K562 (cell line): ENCODE measurements around the gene LRRC57. TPM values are rescaled to one million over a fixed set of nuclear protein-coding genes. Genes with fewer than 3 reads are reported as not detected.

Experiments
- ATAC-seq: fragments of 200-7000 bp; cut with Tn5 transposase; 3 replicates; pipeline ENCODE4 v1.9.1; 2020; ENCODE audit warnings: moderate library complexity
- BruUV-seq: library from RNA; stranded (reverse); fragments of 400-500 nt; replicated peaks from 2 replicates; lab custom pipeline; 2021; lab: Mats Ljungman, UMichigan
- CTCF ChIA-PET: fragments of 300-600 bp; formaldehyde crosslinking; extraction: SDS; loops from one replicate; lab custom pipeline; 2021; ENCODE audit warnings: low intra/inter-chr PET ratio; lab: Yijun Ruan, JAX
- POLR2A ChIA-PET: fragments of 300-600, 350-650 bp; sonication (Branson Sonifier 250); formaldehyde crosslinking; extraction: SDS; loops from one replicate; lab custom pipeline; 2021; ENCODE audit warnings: antibody characterized with exemption, inconsistent platforms; lab: Yijun Ruan, JAX
- DNase-seq, 4 experiments: peaks; one replicate each; pipeline versions ENCODE4 v3.0.0 to v3.0.0-alpha.2; 2011 to 2018; ENCODE audit warnings: low spot score in 3 of 4, mixed read lengths in 3 of 4; ENCODE audit errors: extremely low read depth in 1 of 4
- FAIRE-seq: peaks from 2 replicates; lab custom pipeline; 2011; peaks lifted over from hg19 to GRCh38; lab: Jason Lieb, UNC
- H2AFZ ChIP-seq: 2 replicates; pipeline ENCODE4 v1.6.0; 2011; ENCODE audit warnings: low read depth, low read length, control low read depth, inconsistent platforms
- H3K27ac ChIP-seq: fragments of 200-600 bp; 3 replicates; pipeline ENCODE4 v1.8.0; 2011; ENCODE audit warnings: low read depth, mild to moderate bottlenecking, control low read depth, inconsistent platforms, low read length, moderate library complexity, mixed read lengths; ENCODE audit errors: extremely low read depth
- H3K27me3 ChIP-seq, 2 experiments: fragments of 300-600 bp in 1 of 2; 2 replicates in 1 of 2; 3 replicates in 1 of 2; pipeline versions ENCODE4 v1.6.0 to v1.8.0; 2011; ENCODE audit warnings: inconsistent platforms in 2 of 2, low read length in 2 of 2, mild to moderate bottlenecking in 1 of 2, mixed read lengths in 1 of 2, moderate library complexity in 1 of 2; ENCODE audit not compliant: control insufficient read depth in 2 of 2, insufficient read depth in 2 of 2
- H3K36me3 ChIP-seq: fragments of 300-600 bp; 3 replicates; pipeline ENCODE4 v1.8.0; 2011; ENCODE audit warnings: mild to moderate bottlenecking, low read length, inconsistent platforms; ENCODE audit not compliant: control insufficient read depth, insufficient read depth
- H3K4me1 ChIP-seq, 2 experiments: fragments of 200-600 bp in 1 of 2; replicated peaks in 1 of 2; 2 replicates in 1 of 2; 3 replicates in 1 of 2; pipeline versions ENCODE4 v1.5.1 to v1.8.0; 2011; ENCODE audit warnings: inconsistent platforms in 2 of 2, low read length in 2 of 2, mild to moderate bottlenecking in 1 of 2, mixed read lengths in 1 of 2, moderate library complexity in 1 of 2; ENCODE audit not compliant: control insufficient read depth in 2 of 2, insufficient read depth in 2 of 2
- H3K4me2 ChIP-seq: 2 replicates; pipeline ENCODE4 v1.6.1; 2011; ENCODE audit warnings: low read length, control low read depth, inconsistent platforms, mixed read lengths; ENCODE audit not compliant: insufficient read depth
- H3K4me3 ChIP-seq: fragments of 200-600 bp; sonication (generic), shearing (Covaris generic); 2 replicates; pipeline ENCODE4 v1.5.1; 2016; ENCODE audit warnings: control low read depth, inconsistent platforms
- H3K79me2 ChIP-seq: fragments of 200-600 bp; 3 replicates; pipeline ENCODE4 v1.8.0; 2011; ENCODE audit warnings: low read length, inconsistent platforms; ENCODE audit not compliant: control insufficient read depth, insufficient read depth
- H3K9ac ChIP-seq, 2 experiments: 2 replicates each; pipeline versions ENCODE4 v1.6.0 to v1.6.1; 2011; ENCODE audit warnings: low read depth in 2 of 2, low read length in 2 of 2, control low read depth in 1 of 2, inconsistent platforms in 1 of 2, mild to moderate bottlenecking in 1 of 2, mixed read lengths in 1 of 2; ENCODE audit not compliant: insufficient read depth in 1 of 2
- H3K9me1 ChIP-seq: one replicate; pipeline ENCODE4 v1.6.0; 2011; ENCODE audit warnings: inconsistent platforms, mild to moderate bottlenecking, low read length, moderate library complexity; ENCODE audit not compliant: control insufficient read depth, insufficient read depth
- H3K9me3 ChIP-seq: replicated peaks from 2 replicates; pipeline ENCODE4 v1.5.1; 2011; ENCODE audit warnings: low read depth, low read length, inconsistent platforms; ENCODE audit not compliant: control insufficient read depth, insufficient read depth
- H4K20me1 ChIP-seq: replicated peaks from 2 replicates; pipeline ENCODE4 v1.6.1; 2011; ENCODE audit warnings: low read length, inconsistent platforms, mixed read lengths; ENCODE audit not compliant: control insufficient read depth, insufficient read depth
- CCNT2 ChIP-seq: IDR thresholded peaks from 2 replicates; pipeline ENCODE4 v1.6.1; 2011; ENCODE audit warnings: borderline replicate concordance, low read depth, mild to moderate bottlenecking, moderate library complexity, mixed read lengths, low read length; ENCODE audit not compliant: insufficient read length; ENCODE audit errors: extremely low read depth
- ESRRA ChIP-seq: fragments of 450-650 bp; IDR thresholded peaks from 2 replicates; pipeline ENCODE4 v1.6.1; 2014; ENCODE audit warnings: low read depth, mild to moderate bottlenecking, moderate library complexity, borderline replicate concordance
- FIP1L1 ChIP-seq: fragments of 200-400 bp; formaldehyde crosslinking; IDR thresholded peaks from 2 replicates; pipeline ENCODE4 v1.6.1; 2018; ENCODE audit warnings: mild to moderate bottlenecking, low read depth, low read length; ENCODE audit not compliant: poor library complexity, severe bottlenecking
- HOMEZ ChIP-seq: fragments of 250-450 bp; sonication (Bioruptor Pico); IDR thresholded peaks from 2 replicates; pipeline ENCODE4 v1.4.0; 2020; ENCODE audit warnings: mild to moderate bottlenecking, moderate library complexity
- LCOR ChIP-seq: sonication (generic); formaldehyde crosslinking; IDR thresholded peaks from 2 replicates; pipeline ENCODE4 v1.8.0; 2022; ENCODE audit warnings: mild to moderate bottlenecking, missing genetic modification reagents
- LEF1 ChIP-seq: fragments of 450-650 bp; IDR thresholded peaks from 2 replicates; pipeline ENCODE4 v1.6.1; 2016; ENCODE audit warnings: mild to moderate bottlenecking
- PHF20 ChIP-seq: fragments of 450-650 bp; IDR thresholded peaks from 2 replicates; pipeline ENCODE4 v1.6.1; 2018; ENCODE audit not compliant: partially characterized antibody
- POLR2H ChIP-seq: IDR thresholded peaks from 2 replicates; pipeline ENCODE4 v1.6.1; 2016; ENCODE audit warnings: missing genetic modification characterization, low read depth, mild to moderate bottlenecking, control low read depth, missing compliant biosample characterization, moderate library complexity
- RFX1 ChIP-seq: fragments of 450-650 bp; IDR thresholded peaks from 2 replicates; pipeline ENCODE4 v1.6.1; 2016; ENCODE audit warnings: mild to moderate bottlenecking, moderate library complexity
- SMC3 ChIP-seq: conservative IDR thresholded peaks from 2 replicates; pipeline ENCODE4 v1.6.1; 2011; ENCODE audit warnings: low read depth, low read length, improper control_type of control experiment; ENCODE audit not compliant: insufficient read depth
- ZBTB1 ChIP-seq: sonication (generic); formaldehyde crosslinking; IDR thresholded peaks from 2 replicates; pipeline ENCODE4 v1.8.1; 2023; ENCODE audit warnings: missing genetic modification reagents, low read depth, mild to moderate bottlenecking, borderline replicate concordance
- ZNF184 ChIP-seq: sonication (generic); formaldehyde crosslinking; IDR thresholded peaks from 2 replicates; pipeline ENCODE4 v1.5.0; 2020; ENCODE audit warnings: missing genetic modification reagents
- ZNF224 ChIP-seq: sonication (generic); formaldehyde crosslinking; IDR thresholded peaks from 2 replicates; pipeline ENCODE4 v1.8.0; 2022; ENCODE audit warnings: mild to moderate bottlenecking, missing genetic modification reagents
- WGBS: fragments of 100-300 bp; shearing (Covaris generic); methylation state at CpG from one replicate; pipeline ENCODE4 v1.1.6; 2016; ENCODE audit warnings: low coverage, mixed read lengths; ENCODE audit not compliant: insufficient coverage; ENCODE audit errors: missing lambda C conversion rate; 5-methylcytosine and 5-hydroxymethylcytosine counted together
- in situ Hi-C: fragments of 300-500 bp; cut with MboI; formaldehyde crosslinking; loops from 4 replicates; pipeline ENCODE4 v1.15.0; 2018; ENCODE audit warnings: inconsistent platforms, mixed read lengths
- intact Hi-C: fragments of 100-400 bp; cut with micrococcal nuclease; formaldehyde crosslinking; loops from 2 replicates; pipeline ENCODE4 v1.14.2; 2022
- polyA plus RNA-seq, 8 experiments: library from polyadenylated mRNA; depleted of rRNA in 4 of 8; stranded (reverse) in 5 of 8; unstranded in 3 of 8; fragments of >200 nt; fragmentation: Nextera tagmentation in 2 of 8; fragmentation: Illumina TruSeq in 1 of 8; extraction: Ambion mirVana in 2 of 8; extraction: Trizol in 1 of 8; gene quantifications; 2 replicates each; pipeline versions ENCODE4 v1.2.1 to v1.2.3, GENCODE V29; 2011 to 2014; ENCODE audit warnings: inconsistent platforms in 1 of 8, missing spikeins in 1 of 8
- total RNA-seq, 7 experiments: library from RNA; depleted of rRNA in 6 of 7; stranded (reverse); fragments of >200 nt in 6 of 7; fragmentation: Illumina TruSeq in 2 of 7; extraction: Trizol in 2 of 7; gene quantifications; 2 replicates each; pipeline versions ENCODE4 v1.2.1 to v1.2.3, GENCODE V29; 2011 to 2021; ENCODE audit warnings: low replicate concordance in 1 of 7
- TF ChIP-seq, protein P1 (sequence below): fragments of 250-450 bp; sonication (Bioruptor Pico); IDR thresholded peaks from 2 replicates; pipeline ENCODE4 v1.5.1; 2021; ENCODE audit warnings: mild to moderate bottlenecking
- TF ChIP-seq, protein P2 (sequence below): sonication (generic); formaldehyde crosslinking; IDR thresholded peaks from 2 replicates; pipeline ENCODE4 v1.8.0; 2023; ENCODE audit warnings: mild to moderate bottlenecking, missing genetic modification reagents

Gene LRRC57
- total and polyA plus RNA-seq, 9 of the 15 experiments (the other 6 are each of a cell fraction or from before 2014, with no cell fraction given): 3.9 to 20.4 (median 14.8) TPM

DNA sequence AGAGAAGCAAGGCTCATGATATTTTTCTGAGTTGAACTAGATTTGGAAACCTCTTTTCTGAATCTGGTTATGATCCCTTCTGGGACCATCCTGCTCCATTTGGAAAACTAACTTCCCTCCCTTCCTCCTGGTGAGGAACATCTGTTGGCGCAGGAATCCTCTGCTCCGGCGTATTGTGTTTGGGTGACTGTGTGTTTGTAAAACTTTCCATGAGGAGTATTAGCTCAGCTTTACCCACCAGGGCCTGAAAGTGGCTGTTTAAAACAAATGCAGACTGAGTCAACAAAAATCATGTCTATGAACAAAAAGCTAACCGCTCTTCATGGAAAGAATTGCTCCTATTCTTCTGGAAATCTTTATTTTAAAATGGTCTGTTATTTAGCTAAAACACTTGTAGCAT lies 44.5 kb upstream of the LRRC57 start:
- Histone ChIP-seq H3K9ac (no peak overlapping the region), H3K4me2 (no peak overlapping the region), H3K27ac (no peak overlapping the region), H3K9me1 (no peaks in the 10 kb centered on the region), H3K79me2 (no peaks in the 10 kb centered on the region), H3K4me3 (no peak overlapping the region), H3K27me3 (no peaks in the 10 kb centered on the region), H2AFZ (no peak overlapping the region), H3K4me1 (peaks cover 5 to 14% of the 10 kb centered on the region in 2 experiments; a peak in 4 of 5 replicates), H3K36me3 (no peaks in the 10 kb centered on the region), H4K20me1 (no peaks in the 10 kb centered on the region), H3K9me3 (no peaks in the 10 kb centered on the region)
- ChIA-PET CTCF (no interaction called here), POLR2A (interaction anchor here (0.6 to 2.0 kb wide), 3 partner anchors 11 to 144 kb away, joined by 3 to 5 read pairs (median 4); partner anchors contain the start of gene CDAN1)
- intact Hi-C loops (no loop called here), in situ Hi-C loops (no loop called here)
- ATAC-seq (no peak), DNase-seq (no peak), FAIRE-seq (no peak)
- WGBS: 98% methylated on average over 4 of the region's 4 CpGs
- BruUV-seq: no TSS peak
- TF ChIP-seq POLR2H (tag) (no peak), FIP1L1 (no peak), RFX1 (no peak), LEF1 (no peak), HOMEZ (CRISPR knock-in tag) (no peak), LCOR (CRISPR knock-in tag) (no peak), CCNT2 (no peak), PHF20 (no peak), ZNF184 (CRISPR knock-in tag) (no peak), ZBTB1 (CRISPR knock-in tag) (no peak), ZNF224 (CRISPR knock-in tag) (no peak), ESRRA (no peak), SMC3 (no peak)
- TF ChIP-seq, protein P1, sequence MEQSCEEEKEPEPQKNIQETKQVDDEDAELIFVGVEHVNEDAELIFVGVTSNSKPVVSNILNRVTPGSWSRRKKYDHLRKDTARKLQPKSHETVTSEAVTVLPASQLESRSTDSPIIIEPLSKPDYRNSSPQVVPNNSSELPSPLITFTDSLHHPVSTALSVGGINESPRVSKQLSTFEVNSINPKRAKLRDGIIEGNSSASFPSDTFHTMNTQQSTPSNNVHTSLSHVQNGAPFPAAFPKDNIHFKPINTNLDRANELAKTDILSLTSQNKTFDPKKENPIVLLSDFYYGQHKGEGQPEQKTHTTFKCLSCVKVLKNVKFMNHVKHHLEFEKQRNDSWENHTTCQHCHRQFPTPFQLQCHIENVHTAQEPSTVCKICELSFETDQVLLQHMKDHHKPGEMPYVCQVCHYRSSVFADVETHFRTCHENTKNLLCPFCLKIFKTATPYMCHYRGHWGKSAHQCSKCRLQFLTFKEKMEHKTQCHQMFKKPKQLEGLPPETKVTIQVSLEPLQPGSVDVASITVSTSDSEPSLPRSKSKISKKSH: no peak
- TF ChIP-seq, protein P2, sequence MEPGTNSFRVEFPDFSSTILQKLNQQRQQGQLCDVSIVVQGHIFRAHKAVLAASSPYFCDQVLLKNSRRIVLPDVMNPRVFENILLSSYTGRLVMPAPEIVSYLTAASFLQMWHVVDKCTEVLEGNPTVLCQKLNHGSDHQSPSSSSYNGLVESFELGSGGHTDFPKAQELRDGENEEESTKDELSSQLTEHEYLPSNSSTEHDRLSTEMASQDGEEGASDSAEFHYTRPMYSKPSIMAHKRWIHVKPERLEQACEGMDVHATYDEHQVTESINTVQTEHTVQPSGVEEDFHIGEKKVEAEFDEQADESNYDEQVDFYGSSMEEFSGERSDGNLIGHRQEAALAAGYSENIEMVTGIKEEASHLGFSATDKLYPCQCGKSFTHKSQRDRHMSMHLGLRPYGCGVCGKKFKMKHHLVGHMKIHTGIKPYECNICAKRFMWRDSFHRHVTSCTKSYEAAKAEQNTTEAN (CRISPR knock-in tag): no peak
